LHCN-M2 (cell line): Measurements from ENCODE around the gene ART5. TPM values are rescaled to one million over a fixed set of nuclear protein-coding genes. Genes with fewer than 3 reads are reported as not detected.

Experiments used
- total RNA-seq: library from RNA; depleted of rRNA; stranded (reverse); fragments of >200 nt; gene quantifications from 2 replicates; pipeline ENCODE4 v1.2.3, GENCODE V29; 2014; rRNA removed

Gene ART5
- total RNA-seq, 1 experiment from 2014 or later: 0.11 TPM

Other genes with a start within 250 kb of the ART5 start
- not detected in 2 replicates for gene ART1, start 3.1 kb upstream of the ART5 start, total RNA-seq
- gene CHRNA10, start 29.4 kb upstream of the ART5 start, total RNA-seq: 0.51 and 0.98 TPM in 2 replicates
- 121 and 126 TPM in 2 replicates for gene NUP98, start 155.6 kb upstream of the ART5 start, total RNA-seq
- gene PGAP2, start 166.6 kb upstream of the ART5 start, total RNA-seq: 13.7 and 18.5 TPM in 2 replicates
- gene RHOG, start 199.0 kb upstream of the ART5 start, total RNA-seq: 36.5 and 38.3 TPM in 2 replicates
- gene STIM1, start 213.7 kb upstream of the ART5 start, total RNA-seq: 23.3 and 25.0 TPM in 2 replicates